AG10803 (cell line): ENCODE data around the gene MFSD2B.

Source experiments
- DNase-seq: peaks from one replicate; pipeline ENCODE4 v3.0.0; 2010; ENCODE audit warnings: low read depth
- H3K4me3 ChIP-seq: 2 replicates; pipeline ENCODE4 v1.5.1; 2011; ENCODE audit warnings: mild to moderate bottlenecking, low read length, control low read depth
- TF ChIP-seq, protein P1 (sequence below): conservative IDR thresholded peaks from 2 replicates; pipeline ENCODE4 v1.5.1; 2011; ENCODE audit warnings: mild to moderate bottlenecking, low read length, control low read depth, inconsistent platforms

The MFSD2B gene

DNA sequence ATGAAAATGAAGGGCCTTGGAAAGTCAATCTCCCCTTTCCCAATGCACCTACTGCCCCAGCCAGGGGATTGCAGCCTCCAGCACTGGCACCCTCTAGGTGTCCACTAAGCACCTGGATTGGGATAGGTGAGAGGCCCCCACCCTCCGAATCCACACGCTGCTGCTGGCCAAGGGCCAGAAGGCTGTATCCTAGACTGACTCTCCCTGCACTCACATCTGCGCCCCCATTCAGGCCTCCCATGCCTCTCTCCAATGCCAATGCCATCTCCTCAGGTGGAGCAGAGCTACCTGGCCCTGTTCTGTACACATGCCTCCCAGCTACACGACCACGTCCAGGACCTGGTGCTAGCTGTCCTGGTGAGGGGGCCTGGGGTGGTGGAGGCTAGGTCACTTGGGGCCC lies 9.8 kb downstream of the MFSD2B start:
- TF ChIP-seq, protein P1, sequence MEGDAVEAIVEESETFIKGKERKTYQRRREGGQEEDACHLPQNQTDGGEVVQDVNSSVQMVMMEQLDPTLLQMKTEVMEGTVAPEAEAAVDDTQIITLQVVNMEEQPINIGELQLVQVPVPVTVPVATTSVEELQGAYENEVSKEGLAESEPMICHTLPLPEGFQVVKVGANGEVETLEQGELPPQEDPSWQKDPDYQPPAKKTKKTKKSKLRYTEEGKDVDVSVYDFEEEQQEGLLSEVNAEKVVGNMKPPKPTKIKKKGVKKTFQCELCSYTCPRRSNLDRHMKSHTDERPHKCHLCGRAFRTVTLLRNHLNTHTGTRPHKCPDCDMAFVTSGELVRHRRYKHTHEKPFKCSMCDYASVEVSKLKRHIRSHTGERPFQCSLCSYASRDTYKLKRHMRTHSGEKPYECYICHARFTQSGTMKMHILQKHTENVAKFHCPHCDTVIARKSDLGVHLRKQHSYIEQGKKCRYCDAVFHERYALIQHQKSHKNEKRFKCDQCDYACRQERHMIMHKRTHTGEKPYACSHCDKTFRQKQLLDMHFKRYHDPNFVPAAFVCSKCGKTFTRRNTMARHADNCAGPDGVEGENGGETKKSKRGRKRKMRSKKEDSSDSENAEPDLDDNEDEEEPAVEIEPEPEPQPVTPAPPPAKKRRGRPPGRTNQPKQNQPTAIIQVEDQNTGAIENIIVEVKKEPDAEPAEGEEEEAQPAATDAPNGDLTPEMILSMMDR = no peak
- DNase-seq = no peak

DNA sequence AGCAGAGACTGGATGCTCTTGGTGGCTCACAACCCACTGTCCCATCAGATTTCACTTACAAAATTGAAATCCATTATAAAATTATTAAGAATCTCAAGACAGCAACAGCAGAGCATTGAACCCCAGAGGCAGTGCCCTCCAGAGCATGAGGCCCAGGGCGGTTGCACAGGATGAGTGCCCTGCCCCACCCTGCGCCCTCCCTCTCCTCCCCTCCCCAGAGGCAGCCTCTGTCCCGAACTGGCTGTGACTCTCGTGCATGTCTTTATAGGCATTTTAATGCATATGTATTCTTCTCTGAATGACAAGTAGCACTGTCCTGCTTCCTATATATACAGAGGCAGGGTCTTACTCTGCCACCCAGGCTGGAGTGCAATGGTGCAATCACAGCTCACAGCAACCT lies 10.4 kb downstream of the MFSD2B start:
- TF ChIP-seq, protein P1 = no peak
- H3K4me3 ChIP-seq = no peak overlapping the region

More for the DNA sequence above, 9.8 kb downstream of the MFSD2B start:
- H3K4me3 ChIP-seq = no peak overlapping the region

DNA sequence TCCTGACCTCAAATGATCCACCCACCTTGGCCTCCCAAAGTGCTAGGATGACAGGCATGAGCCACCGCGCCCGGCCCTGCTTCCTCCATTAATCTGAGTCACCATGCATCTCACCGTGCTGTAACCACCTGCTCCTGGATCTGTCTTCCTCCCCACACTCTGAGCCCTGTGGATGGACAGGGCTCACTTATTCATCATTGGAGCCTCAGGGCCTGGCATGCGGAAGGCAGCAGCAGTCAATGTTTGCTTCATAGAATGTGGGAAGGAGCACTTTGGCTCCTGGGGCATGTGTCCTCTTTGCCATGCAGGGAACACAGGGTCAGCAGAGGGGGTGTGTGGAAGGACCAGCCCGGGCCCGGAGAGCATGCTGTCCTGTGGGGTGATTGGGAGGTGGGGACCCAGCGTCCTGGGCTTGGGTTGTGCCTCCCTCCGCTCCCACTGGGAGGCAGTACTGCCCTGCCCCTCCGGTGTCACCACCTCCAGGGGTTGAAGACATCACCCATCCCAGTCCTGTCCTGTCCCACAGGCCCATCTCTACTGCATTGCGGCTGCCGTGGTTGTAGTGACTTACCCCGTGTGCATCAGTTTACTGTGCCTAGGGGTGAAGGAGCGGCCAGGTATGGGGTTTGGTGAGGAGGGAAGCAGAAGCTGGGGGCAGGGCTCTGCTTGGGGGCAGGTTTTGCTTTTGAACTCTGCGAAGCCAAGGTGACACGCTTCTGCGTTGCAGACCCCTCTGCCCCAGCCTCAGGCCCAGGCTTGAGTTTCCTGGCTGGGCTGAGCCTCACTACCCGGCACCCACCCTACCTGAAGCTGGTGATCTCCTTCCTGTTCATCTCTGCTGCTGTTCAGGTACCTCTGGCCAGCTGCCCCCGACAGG lies 11.5 kb downstream of the MFSD2B start:
- TF ChIP-seq, protein P1 = peak; percentile 23; the same call in 1 of the 2 replicates
- no peak overlapping the region for H3K4me3 ChIP-seq
- DNase-seq = no peak

More for the DNA sequence above, 10.4 kb downstream of the MFSD2B start:
- no peak for DNase-seq

DNA sequence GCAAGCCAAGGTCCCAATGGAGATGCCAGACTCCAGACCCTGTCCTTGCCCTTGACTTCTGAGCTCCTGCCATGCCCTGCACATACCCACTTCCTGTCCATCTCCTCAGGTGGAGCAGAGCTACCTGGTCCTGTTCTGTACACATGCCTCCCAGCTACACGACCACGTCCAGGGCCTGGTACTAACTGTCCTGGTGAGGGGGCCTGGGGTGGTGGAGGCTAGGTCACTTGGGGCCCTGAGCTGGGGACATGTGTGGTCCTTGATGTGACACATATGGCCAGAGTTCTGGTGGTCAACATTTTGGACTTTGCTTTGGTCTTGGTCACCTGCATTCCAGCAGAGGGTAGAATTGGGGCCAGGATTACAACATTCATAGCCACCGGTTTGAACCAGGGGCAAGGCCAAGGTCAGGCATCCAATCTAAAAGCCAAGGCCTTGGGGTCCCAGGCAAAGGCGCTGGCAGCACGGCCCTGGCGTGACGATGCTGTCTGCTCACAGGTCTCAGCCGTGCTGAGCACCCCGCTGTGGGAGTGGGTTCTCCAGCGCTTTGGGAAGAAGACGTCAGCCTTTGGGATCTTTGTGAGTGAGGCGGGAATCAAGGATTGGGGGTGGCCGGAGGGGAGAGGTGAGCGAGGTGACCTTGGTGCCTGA lies 12.6 kb downstream of the MFSD2B start:
- TF ChIP-seq, protein P1 = no peak
- no peak overlapping the region for H3K4me3 ChIP-seq
- no peak for DNase-seq

DNA sequence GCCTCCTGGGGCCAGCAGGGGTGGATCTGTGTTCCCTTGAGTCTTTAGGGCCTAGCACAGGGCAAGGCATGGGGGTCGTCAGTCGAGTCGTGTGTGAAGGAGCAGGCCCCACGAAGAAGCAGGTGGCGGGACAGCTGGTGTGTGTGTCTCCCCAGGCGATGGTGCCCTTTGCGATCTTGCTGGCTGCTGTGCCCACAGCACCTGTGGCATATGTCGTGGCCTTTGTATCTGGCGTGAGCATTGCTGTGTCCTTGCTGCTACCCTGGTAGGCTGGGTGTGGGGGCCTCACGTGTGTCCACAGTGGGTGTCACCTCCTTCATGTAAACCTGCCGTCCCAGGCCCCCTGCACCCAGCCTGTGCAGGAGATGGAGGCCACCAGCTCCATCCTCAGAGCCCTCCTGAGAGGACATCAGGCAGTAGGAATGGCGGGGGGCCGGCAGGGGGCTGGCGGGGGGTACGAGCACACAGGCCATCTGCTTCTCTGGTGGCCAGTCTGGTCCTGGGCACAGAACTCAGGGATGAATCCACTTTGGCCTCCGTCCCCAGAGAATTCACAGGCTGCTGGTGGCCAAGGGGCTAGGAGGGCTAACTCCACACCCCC lies 13.2 kb downstream of the MFSD2B start:
- H3K4me3 ChIP-seq = no peak overlapping the region
- no peak for DNase-seq
- TF ChIP-seq, protein P1 = no peak

DNA sequence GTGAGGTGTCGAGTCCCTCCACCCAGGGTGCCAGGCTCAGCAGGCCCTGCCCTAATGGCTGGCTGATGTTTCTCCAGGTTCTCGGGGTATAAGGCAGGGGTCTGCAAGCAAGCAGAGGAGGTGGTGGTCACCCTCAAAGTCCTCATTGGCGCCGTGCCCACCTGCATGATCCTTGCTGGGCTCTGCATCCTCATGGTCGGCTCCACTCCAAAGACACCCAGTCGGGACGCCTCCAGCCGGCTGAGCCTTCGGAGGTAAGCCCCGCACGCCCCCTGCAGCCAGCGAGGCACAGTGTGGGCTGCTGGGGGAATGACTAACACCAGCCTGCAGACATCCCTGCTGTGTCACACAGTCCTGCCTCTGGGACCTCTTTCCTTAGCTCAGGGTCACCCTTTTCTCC lies 14.1 kb downstream of the MFSD2B start:
- TF ChIP-seq, protein P1 = peak; percentile 28
- H3K4me3 ChIP-seq = no peak overlapping the region
- peak; percentile 21 for DNase-seq
